GM13976 (cell line): Measurements from ENCODE around the gene FPGS.
A peak's percentile ranks its signal among the peaks of the same experiment; 100 is the strongest.
"Not testable (repeated sequence)": the region's sequence is repeated elsewhere in the genome, so short reads cannot be mapped to it uniquely, and the experiment has no call there.

Experiments
- DNase-seq: peaks from one replicate; pipeline ENCODE4 v3.0.0; 2012; ENCODE audit warnings: low spot score
- CTCF ChIP-seq: IDR thresholded peaks from 2 replicates; pipeline ENCODE4 v1.5.1; 2012; ENCODE audit warnings: borderline replicate concordance, mild to moderate bottlenecking; ENCODE audit not compliant: insufficient read depth; ENCODE audit errors: extremely low read depth, missing control alignments, control extremely low read depth
- in situ Hi-C: fragments of 300-500 bp; cut with MboI; formaldehyde crosslinking; loops from one replicate; pipeline ENCODE4 v1.12.0; 2022; ENCODE audit warnings: low sequenced_read_pairs, mixed read lengths, inconsistent platforms; ENCODE audit not compliant: unreplicated experiment

Gene FPGS

DNA sequence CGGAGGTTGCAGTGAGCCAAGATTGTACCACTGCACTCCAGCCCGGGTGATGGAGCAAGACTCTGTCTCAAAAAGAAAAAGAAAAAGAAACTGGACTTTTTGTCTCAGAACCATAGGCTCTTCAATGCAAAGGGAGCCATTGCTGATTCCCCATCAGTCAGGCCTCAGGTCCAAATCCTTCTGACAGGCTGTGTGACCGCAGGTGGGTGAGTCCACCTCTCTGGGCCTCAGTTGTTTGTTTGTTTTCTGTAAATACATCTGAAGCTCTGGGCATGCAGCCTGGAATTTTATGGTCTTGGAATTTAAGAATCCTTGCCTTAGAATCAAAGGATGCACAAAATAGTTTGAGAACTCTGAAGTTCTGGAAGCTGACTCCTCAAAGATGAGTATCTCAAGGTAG lies 46.4 kb upstream of the FPGS start:
- no peak for TF ChIP-seq CTCF
- DNase-seq: no peak
- in situ Hi-C loops: no loop called here

GRCh38 chr9:127756776-127757175 lies 45.9 kb upstream of the FPGS start:
- in situ Hi-C loops, DNase-seq: not testable (repeated sequence)

DNA sequence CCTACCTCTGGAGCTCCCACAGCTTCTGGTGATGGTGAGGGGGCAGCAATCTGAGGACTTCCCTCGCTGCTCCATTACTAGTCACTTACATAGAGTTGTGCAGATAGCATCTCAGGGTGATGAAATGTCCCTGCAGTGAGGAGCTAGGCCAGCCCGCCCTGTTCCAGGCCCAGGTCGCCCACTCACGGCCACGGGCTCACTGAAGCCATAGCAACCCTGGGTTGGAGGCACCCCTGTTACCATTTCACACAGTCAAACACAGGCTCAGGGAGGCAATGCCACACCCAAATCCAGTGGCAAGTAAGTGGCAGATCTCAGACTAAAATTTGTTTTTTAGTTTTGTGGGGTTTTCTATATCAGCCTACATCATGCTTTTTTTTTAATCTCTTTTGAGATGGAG lies 43.8 kb upstream of the FPGS start:
- in situ Hi-C loops: no loop called here
- no peak for TF ChIP-seq CTCF
- no peak for DNase-seq

GRCh38 chr9:127761061-127761460 lies 41.6 kb upstream of the FPGS start:
- in situ Hi-C loops: no loop called here
- no peak for TF ChIP-seq CTCF
- no peak for DNase-seq

DNA sequence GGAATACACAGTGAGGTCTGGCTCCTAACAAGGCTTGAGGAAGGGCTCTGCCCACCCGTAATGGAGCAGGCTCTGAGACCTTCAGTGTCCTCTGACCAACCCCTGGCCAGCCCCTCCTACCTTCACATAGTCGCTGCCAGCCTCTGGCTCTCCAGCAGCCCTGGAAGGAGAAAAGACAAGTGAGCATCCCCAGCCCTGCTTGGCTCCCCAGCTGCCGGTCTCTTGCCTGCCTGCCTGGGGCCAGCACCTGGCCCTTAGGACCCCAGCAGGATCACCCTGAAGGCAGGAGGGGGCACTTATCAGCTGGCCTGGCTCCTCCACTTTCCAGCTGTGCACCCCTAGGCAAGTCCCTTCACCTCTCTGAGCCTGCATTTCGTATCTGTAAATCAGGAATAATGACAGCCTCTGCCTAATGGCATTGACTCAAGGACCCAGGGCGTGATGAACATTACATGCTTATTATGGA lies 41.2 kb upstream of the FPGS start:
- no peak for DNase-seq
- in situ Hi-C loops: no loop called here

GRCh38 chr9:127762111-127762676 lies 40.5 kb upstream of the FPGS start:
- TF ChIP-seq CTCF: no peak
- no peak for DNase-seq
- in situ Hi-C loops: no loop called here

More for the DNA sequence above, 41.2 kb upstream of the FPGS start:
- no peak for TF ChIP-seq CTCF

- peak; percentile 66 for DNase-seq
- peak; percentile 16 for TF ChIP-seq CTCF
- in situ Hi-C loops: no loop called here
Observed at GRCh38 chr9:127763918-127764384, 38.7 kb upstream of the FPGS start.
